Prostate gland (tissue), 2 donors: ENCODE data around the gene PAPSS2.

Experiments
- POLR2A ChIP-seq: fragments of 450-650 bp; IDR thresholded peaks from one replicate; pipeline ENCODE4 v1.6.1; 2016; ENCODE audit warnings: antibody characterized with exemption, mild to moderate bottlenecking
- POLR2AphosphoS5 ChIP-seq: sonication (generic); formaldehyde crosslinking; IDR thresholded peaks from one replicate; pipeline ENCODE4 v1.6.1; 2017; ENCODE audit warnings: antibody characterized with exemption
- TF ChIP-seq, protein P1 (sequence below), 4 experiments: fragments of 200-600 bp in 2 of 4; fragments of 450-650 bp in 2 of 4; sonication (generic) in 2 of 4; IDR thresholded peaks; 1 replicate in 3 of 4; 2 replicates in 1 of 4; pipeline ENCODE4 v1.5.1; 2016 to 2019; ENCODE audit warnings: antibody characterized with exemption in 4 of 4, mild to moderate bottlenecking in 2 of 4, moderate library complexity in 2 of 4

DNA sequence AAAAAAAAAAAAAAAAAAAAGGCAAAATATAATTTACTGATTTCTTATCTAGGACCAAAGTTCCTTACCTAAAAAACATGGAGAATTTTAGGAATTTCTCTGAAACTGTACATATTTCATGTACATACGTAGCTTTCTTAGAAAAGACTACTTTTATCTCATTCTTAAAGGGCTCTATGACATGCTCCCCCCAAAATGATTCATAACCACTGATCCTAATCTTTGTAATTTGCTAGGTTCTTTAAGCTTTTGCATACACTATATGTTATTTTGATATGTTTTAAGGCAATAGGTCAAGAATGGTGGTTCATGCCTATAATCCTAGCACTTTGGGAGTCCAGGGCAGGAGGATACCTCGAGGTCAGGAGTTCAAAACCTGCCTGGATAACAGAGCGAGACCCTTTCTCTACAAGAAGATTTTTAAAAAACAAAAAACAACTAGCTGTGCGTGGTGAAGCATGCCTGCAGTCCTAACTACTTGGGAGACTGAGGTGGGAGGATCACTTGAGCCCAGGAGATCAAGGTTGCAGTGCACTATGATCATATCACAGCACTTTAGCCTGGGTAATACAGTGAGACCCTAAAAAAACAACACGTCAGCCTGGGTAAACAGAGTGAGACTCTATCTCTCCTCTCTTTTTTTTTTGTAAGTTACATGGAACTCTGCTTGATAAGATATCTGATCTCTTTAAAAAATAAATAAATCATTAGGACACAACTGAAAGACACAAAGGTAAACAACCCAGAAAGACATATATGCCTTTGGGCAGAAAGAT is 103.6 kb downstream of the PAPSS2 start:
- TF ChIP-seq, protein P1, sequence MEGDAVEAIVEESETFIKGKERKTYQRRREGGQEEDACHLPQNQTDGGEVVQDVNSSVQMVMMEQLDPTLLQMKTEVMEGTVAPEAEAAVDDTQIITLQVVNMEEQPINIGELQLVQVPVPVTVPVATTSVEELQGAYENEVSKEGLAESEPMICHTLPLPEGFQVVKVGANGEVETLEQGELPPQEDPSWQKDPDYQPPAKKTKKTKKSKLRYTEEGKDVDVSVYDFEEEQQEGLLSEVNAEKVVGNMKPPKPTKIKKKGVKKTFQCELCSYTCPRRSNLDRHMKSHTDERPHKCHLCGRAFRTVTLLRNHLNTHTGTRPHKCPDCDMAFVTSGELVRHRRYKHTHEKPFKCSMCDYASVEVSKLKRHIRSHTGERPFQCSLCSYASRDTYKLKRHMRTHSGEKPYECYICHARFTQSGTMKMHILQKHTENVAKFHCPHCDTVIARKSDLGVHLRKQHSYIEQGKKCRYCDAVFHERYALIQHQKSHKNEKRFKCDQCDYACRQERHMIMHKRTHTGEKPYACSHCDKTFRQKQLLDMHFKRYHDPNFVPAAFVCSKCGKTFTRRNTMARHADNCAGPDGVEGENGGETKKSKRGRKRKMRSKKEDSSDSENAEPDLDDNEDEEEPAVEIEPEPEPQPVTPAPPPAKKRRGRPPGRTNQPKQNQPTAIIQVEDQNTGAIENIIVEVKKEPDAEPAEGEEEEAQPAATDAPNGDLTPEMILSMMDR (IDR thresholded peaks at IDR 0.05): no peak
- TF ChIP-seq POLR2A (no peak), POLR2AphosphoS5 (no peak)
